GM12892 (cell line): Measurements from ENCODE around the gene FBXW8.

Experiments
- POLR2A ChIP-seq: IDR thresholded peaks from 2 replicates; pipeline ENCODE4 v1.6.1; 2011; ENCODE audit warnings: low read depth, low read length, control low read depth
- POLR2AphosphoS5 ChIP-seq: IDR thresholded peaks from 2 replicates; pipeline ENCODE4 v1.6.1; 2011; ENCODE audit warnings: low read depth, low read length, control low read depth
- TAF1 ChIP-seq: IDR thresholded peaks from 2 replicates; pipeline ENCODE4 v1.6.1; 2011; ENCODE audit warnings: low read depth, mild to moderate bottlenecking, control low read depth, low read length, borderline replicate concordance

- TF ChIP-seq POLR2A (no peak), POLR2AphosphoS5 (no peak), TAF1 (no peak)
Measured at GRCh38 chr12:117044311-117044710, 133.6 kb downstream of the FBXW8 start.
